ENCODE measurements around the gene SHANK3.

The SHANK3 gene

DNA sequence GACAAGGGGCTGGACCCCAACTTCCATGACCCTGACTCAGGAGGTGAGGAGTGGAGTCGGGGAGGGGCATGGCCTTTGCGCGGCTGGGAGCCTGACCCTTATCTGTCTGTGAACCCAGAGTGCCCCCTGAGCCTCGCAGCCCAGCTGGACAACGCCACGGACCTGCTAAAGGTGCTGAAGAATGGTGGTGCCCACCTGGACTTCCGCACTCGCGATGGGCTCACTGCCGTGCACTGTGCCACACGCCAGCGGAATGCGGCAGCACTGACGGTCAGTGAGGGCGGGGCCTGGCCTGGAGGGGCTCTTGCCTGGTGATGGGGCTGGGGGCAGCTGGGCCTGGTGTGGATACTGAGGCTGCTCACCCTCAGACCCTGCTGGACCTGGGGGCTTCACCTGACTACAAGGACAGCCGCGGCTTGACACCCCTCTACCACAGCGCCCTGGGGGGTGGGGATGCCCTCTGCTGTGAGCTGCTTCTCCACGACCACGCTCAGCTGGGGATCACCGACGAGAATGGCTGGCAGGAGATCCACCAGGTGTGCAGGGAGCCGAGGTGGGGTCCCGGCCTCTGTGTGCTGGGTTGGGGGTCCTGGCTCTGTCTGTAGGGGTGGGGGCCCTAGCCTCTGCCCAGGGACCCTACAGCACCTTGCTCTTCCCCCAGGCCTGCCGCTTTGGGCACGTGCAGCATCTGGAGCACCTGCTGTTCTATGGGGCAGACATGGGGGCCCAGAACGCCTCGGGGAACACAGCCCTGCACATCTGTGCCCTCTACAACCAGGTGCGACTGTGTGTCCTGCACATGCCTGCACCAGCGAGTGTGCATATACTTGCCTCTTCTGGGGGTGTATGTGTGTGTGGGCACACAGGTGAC lies 6.3 kb downstream of the SHANK3 start:
- no peak for DNase-seq

DNA sequence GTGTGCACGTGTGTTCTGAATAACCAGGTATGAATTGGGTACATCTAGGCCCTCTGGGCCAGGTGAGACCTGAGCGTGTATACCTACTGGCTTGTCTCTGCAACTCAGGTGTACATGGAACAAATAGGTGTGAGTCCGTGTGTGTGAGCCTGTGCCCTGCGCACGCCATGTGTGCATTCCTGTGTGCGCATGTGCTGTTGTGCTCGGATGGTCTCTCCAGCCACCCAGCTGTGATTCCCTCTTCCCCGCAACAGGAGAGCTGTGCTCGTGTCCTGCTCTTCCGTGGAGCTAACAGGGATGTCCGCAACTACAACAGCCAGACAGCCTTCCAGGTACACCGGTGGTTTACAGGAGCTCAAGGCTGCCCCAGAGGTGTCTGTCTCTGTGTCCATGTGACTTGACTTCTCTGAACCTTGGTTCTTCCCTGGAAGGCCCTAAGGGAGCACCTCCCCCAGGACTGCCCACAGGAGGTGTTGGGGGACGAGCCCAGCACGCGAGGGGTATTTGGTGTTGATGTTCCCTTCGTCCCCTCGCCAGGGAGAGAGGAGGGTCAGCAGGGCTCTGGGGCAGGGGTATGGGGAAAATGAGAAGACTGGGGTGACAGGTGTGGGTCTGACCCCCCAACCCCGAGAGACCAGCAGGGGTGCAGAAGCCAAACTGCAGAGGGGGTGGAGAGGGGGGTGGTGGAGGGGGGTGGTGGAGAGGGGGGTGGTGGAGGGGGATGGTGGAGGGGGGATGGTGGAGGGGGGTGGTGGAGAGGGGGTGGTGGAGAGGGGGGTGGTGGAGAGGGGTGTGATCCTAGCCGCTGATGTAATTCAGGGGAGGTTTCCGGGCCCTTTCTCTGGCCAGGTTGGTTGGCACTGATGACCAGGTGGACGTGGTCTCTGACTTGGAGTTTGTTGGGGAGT lies 10.7 kb downstream of the SHANK3 start:
- no peak for DNase-seq

DNA sequence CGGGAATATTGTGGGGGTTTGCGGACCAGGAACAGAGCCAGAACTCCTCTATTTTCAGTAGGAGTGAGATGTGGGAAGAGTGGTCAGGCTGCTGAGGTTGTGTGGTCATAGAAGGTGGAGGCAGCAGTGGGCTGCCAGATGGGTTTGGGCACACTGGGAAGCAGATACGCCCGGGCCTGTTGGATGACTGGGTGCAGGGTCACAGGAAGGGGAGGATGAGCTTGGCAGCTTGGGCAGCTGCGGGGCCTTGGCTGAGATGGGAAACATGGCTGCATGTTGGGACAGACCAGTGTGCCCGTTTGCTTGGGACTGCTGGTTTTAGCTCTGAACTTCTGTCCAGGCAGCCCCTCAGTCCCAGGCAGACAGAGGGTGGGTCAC lies 11.4 kb downstream of the SHANK3 start:
- DNase-seq: no peak

DNA sequence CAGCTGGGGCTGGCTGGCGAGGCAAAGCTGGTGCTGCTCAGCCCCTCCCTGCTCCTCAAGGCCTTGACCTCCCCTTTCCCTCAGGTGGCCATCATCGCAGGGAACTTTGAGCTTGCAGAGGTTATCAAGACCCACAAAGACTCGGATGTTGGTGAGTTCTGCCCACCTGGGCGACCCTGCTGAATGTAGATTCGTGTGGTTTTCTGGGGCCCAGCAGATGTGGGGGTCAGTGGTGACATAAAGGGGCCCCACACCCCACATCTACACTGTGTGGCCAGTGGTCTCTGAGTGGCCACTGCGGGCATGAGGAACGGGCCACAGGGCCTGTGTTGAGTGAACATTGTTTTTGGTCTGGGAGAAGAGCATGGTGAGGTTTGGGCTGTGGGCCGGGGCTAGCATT lies 11.9 kb downstream of the SHANK3 start:
- DNase-seq: no peak

DNA sequence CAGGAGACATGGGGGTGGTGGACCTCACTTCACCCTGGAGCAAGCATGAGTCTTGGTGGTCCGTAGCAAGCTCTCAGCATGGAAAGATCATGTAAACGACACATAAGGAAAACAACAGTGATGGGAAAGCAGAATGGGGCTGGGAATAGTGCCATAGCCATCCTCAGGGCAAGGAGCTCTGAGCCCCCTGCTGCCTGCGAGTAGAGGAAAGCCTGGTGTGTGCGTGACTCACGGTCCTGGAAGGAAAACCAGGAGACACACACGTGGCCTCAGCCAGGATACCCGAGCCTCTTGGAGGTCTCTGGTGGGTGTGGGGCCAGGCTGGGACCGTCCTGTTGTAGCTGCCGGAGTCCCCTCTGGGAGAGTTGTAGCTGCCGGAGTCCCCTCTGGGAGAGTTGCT lies 12.4 kb downstream of the SHANK3 start:
- DNase-seq: no peak

DNA sequence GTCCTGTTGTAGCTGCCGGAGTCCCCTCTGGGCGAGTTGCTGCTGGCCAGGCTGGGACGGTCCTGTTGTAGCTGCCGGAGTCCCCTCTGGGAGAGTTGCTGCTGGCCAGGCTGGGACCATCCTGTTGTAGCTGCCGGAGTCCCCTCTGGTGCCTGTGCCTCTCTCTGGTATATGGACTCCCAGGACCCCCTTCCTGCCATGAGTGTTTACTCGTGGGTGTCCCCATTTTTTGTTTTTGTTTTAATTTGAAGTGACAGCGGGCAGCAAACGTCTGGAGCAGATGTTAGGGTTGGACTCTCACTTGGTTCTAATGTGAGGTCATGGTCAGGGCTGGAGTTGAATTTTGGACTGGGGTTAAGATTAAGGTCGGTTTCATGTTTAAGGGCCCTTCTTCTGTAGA lies 14.2 kb downstream of the SHANK3 start:
- no peak for DNase-seq

DNA sequence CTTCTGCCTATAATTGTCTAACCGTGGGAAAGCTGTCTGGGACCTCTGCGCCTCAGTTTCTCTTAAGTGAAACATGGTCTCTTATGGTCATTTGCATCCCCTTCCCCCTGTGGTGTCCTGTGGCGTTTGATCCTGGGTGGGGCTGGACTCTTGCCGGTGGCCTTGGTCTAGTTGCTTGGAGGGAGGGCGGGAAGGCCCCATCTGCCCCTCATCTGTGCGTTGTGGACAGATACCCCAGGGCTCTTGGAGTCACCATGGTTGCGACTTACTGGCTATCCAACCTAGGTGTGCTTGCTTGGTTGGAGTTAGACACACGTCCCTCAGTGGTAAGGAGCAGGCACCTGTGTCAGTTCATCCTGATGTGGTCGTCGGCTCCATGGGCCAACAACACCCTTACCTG lies 15.2 kb downstream of the SHANK3 start:
- DNase-seq: no peak

DNA sequence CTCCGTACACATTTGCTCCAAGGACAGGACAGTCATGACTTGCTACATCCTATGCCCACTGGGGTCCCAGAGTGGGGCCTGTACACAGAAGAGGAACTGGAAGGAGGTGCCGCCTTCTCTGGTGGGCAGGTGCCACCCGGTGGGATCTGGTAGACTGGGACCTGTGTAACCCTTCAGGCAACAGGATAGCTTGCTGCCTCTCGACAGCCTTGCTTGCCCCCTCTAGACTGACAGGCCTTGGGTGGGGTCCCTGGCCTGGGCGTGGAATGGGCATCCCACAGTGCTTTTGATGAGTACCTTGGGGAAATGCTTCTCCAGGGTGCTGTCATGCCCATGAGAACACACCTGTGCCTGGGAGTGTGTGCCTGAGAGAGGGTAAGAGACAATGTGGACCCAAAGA lies 15.8 kb downstream of the SHANK3 start:
- no peak for DNase-seq

DNA sequence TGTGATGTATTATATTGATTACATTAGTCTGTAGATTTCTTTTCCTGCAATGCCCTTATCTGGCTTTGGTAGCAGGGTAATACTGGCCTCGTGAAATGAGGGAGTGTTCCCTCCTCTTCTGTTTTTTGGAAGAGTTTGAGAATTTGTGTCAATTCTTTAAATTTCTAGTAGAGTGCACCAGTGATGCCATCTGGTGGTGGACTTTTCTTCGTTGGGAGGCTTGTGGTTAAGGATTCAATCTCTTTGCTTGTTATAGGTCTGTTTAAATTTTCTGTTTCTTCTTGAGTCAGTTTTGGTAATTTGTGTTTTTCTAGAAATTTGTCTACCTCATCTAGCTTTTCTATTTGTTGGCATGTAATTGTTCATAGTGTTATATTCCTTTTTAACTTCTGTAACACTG lies 18.9 kb downstream of the SHANK3 start:
- peak in 1 of 2 experiments; percentile 23 for DNase-seq

DNA sequence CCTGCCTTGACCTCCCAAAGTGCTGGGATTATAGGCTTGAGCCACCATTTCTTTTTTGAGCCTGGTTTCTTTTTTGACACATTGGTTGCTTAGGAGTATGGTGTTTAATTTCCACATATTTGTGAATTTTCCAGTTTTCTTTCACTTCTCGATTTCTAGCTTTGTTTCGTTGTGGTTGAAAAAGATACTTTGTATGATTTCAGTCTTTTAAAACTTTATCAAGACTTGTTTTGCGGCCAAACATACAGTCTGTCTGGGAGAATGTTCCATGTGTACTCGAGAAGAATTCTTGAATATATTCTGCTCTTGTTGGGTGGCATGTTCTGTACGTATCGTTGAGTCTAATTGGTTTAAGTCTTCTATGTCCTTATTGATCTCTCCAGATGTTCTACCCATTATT lies 20.8 kb downstream of the SHANK3 start:
- DNase-seq: no peak

DNA sequence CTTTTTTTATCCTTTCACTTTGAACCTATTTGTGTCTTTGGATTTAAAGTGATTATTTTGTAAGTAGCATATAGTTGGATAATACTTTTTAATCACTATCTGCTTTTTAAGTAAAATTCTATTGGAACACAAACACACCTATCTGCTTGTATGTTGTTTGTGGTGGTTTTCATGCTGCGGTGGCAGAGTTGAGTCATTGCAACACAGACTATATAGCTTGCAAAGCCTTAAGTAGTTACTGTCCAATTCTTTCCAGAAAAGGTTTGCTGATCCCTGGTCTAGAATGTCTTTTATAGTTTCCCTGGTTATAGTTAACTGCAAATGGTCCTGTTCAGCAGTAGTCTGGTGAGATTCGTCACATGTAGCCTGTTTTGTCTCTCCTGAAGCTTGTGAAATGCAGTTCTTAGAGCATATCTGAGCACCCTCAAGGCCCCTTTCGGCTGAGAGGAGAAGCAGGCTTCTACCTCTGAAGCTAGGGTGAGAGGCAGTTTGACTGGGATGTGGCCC lies 21.5 kb downstream of the SHANK3 start:
- DNase-seq: no peak

DNA sequence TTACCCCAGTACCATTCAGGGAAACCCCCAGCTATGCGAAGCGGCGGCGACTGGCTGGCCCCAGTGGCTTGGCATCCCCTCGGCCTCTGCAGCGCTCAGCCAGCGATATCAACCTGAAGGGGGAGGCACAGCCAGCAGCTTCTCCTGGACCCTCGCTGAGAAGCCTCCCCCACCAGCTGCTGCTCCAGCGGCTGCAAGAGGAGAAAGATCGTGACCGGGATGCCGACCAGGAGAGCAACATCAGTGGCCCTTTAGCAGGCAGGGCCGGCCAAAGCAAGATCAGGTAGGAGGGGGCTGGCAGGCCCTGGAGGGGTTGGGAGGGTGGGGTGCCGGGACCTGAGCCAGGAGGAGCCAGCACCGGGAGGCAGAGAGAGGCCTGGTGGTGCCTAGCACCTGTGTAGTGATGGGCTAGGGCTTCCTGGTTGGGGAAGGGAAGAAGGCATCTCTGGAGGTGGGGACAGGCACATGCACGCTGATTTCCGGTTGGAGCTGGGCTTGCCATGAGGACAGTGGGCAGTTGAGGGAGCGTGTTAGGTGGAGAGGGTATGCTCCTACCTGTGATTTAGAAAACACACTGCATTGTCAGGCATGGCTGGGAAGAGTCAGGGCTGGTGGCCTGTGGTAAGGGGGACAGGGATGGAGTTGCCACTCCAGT lies 22.3 kb downstream of the SHANK3 start:
- no peak for DNase-seq

DNA sequence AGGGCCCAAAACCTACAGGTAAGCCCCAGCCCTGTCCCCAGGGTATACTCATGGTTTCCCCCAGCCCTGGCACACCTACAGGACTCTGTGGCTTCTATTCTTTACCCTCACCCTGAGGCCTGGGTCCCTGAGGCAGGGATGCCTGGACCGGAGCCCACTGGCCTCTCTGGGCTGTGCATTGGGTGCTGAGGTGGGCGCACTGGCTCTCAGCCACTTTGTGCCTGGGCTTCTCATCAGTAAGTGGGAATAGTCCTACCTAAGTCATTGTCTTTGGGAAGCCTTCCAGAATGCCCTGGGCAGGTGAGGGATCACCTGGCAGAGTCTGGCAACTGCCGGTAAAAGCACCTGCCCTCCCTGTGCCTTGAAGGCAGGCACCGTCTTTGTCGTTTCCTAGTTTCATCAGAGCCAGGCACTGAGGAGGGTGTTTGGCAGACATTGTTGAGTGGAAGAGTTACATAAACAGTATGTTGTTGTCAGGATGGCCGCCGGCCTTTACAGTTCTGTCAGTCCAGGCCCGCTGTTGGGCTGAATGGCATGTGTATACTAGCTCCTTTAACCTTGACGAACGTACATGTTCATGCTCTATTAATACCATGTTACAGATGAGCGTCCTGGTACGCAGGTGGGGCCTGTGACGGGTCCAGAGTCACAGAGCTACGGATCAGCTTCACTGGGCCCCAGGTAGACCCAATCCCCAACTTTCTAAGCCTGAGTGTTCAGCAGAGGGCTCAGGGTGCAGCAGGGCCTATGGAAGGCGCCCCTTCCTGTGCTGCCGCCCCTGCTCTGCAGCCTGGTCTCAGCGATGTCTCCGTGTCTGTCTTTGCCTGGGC lies 23.0 kb downstream of the SHANK3 start:
- peak in 1 of 2 experiments; percentile 29 for DNase-seq

DNA sequence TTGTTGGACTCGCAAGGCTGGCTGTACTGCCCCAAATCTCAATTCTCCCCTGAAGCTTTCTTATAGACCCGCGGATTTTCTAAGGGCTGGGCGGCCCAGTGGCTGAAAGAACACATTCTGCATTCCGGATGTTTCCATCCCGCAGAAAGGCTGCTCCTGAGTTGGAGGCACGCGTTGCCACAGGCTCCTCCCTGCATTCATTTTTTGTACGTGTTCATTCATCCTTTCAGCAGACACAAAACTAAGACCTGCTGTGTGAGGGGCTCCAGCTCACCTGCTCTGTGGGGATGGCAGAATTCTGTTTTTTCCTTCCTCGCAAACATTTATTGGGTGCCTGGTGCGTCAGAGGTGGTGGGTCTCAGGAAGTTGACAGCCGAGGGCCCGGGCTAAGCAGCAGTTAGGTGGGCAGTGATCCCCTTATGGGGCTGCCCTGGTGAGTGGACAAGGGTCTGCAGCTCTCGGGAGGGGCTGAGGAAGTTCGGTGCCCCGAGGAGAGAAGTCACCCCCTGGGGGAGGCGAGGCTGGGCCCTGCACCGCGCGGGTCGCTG lies 23.7 kb downstream of the SHANK3 start:
- DNase-seq: no peak

DNA sequence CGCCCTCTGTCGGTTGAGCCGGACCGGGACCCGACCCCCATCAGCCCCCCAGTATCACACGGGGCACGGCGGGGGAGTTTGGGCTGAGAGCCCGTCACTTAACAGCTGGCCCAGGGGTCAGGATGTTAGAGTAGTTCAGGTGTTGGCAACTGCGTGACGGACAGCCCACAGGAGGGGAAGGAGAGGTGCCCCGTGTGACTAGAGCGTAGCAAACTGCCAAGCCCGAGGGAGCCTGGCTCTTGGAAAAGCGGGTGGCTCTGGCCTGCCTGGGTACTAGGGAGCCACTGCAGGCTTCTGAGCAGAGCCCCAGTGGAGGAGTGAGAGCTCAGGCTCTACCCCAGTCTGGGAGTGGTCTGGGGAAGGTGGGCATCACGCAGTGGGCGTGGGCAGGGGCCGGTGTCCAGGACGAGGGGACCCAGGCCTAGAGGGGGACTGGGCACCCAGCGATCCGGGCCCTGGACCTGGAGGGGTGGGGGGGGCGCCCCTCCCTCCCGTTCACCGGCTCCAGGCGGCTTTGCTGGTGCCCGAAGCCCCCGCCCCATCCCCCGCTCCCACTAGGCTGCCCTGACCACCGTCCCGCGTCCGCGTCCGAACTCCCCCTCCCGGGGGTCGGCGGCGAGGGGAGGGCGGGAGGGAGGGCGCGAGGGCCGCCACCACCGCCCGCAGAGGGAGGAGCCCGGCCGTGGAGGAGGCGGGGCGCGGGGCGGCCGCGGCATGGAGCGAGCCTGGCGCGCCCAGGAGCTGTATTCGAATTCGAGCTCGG lies 24.4 kb downstream of the SHANK3 start:
- peak in 1 of 2 experiments; percentile 32 for DNase-seq

DNA sequence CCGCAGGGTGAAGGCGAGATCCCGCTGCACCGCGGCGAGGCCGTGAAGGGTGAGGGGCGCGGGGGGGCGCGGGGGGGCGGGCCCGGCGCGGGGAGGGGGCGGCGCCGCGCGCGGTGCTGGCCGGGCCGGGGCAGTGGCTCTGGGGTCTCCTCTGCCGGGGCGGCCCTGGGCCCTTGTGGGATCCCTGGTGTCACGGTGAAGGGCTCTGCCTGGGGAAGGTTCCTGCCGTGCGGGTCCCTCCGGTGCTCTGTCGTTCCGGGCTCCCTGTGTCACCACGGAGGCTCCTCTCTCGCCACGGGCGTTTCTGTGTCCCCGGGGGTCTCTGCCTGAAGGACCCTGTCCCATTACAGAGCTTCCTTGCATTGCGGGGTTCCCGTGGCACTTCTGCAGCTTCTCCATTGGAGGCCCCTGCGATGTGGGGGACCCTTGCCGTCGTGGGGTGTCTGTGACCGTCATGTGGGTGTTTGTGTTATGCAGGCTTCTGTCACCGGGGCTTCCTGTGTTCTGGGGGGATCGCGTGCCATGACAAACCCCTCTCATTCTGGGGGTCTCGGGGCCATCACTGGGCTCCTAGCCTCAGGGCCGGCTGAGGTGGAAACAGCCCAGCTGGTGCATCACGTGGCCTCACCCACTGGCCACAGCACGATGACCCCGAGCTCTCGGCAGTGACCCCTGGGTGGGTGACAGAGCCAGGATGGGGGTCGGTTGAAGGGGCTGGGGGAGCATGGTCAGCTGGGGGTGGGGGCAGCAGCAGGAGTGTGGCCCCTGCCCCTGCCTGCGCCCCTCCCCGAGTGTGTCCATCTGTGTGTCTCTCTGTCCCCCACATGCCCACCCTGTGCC lies 25.3 kb downstream of the SHANK3 start:
- DNase-seq: peak in 1 of 2 experiments; percentile 29

DNA sequence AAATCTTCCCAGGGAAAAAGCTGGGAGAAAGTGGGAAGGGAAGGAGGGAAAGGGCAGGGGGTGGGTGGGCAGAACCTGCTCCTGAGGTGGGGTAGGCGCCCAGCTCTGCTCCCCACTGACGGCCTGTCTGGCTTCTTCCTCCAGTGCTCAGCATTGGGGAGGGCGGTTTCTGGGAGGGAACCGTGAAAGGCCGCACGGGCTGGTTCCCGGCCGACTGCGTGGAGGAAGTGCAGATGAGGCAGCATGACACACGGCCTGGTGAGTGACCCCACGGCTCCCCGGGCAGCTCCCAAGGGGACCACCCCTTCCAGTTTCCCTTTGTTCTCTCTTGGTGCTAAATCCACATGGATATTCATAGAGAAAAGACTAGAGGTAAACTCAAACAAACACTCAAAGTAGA lies 25.9 kb downstream of the SHANK3 start:
- no peak for DNase-seq

DNA sequence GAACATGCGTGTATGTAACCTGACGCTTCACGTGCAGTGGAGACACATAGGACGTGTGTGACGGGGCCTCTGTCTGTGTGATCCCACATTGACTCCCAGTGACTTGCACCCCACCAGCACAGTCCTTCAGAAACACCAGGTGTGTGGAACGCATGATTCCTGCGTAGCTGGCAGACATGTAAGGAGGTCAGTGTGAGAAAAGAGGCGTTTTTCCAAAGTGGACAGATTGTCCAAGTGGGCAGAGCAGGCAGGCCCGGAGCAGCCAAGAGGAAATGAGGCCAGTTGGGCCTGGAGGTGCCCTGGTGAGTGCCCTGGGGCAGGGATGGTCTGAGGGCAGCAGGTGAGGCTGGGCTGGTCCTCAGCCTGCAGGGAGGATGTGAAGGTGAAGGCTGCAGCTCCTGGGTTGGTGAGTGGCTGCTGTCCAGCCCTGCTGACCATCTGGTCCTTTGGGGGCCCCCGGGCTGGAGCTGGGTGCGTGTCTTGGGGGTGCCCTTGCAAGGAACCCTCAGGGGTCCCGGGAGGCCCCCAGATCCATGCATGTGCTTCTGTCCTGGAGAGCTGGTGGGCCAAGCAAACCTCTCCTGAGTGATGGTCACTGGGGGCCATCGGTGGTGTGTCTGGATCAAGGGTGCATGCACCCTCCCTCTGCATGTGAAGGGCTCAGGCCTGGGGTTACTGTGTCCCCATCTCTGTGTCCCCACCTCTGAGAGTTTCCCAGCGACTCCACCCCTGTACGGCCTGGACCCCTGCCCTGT lies 26.6 kb downstream of the SHANK3 start:
- DNase-seq: no peak

DNA sequence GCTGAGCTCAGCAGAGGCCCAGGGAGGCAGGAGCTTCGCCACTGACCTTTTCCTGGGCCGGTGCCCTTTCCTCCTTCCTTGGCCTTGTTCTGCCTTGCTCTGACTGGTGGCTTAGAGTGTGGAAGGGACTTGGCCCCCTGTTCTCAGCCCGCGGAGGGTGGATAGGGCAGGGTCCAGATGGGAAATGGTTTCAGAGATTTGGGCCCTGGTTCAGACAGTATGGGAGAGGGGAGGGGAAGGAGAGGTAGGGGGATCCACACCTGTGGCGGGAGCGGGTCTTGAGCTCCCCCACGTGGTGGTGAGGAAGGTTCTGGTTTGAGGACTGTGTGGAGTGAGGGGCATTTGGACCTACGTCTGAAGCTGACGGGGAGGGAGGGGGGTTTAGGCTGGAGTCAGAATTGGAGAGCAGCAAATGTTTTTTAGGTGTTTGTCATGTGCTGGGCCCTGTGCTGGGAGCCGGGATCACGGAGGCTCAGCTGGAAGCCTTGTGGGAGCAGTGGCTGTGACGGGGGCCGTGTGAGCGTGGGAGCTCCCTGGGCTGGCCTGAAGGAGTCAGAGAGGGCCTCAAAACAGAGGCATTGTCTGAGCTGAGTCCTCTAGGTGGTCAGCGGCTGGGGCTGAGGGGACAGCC lies 27.2 kb downstream of the SHANK3 start:
- peak in 1 of 2 experiments; percentile 41 for DNase-seq

Measured in NCI-H526 (cell line).